H7 (cell line): ENCODE measurements around the gene COG2. TPM values are rescaled to one million over a fixed set of nuclear protein-coding genes. Genes with fewer than 3 reads are reported as not detected.
"Not testable (repeated sequence)": the region's sequence is repeated elsewhere in the genome, so short reads cannot be mapped to it uniquely, and the experiment has no call there.

Experiments
- DNase-seq: peaks from one replicate; pipeline ENCODE4 v3.0.0; 2012
- H3K27me3 ChIP-seq: 2 replicates; pipeline ENCODE4 v1.6.0; 2011; ENCODE audit warnings: mild to moderate bottlenecking, low read length; ENCODE audit not compliant: control insufficient read depth, insufficient read depth
- H3K36me3 ChIP-seq: replicated peaks from 2 replicates; pipeline ENCODE4 v1.5.1; 2011; ENCODE audit warnings: low read length; ENCODE audit not compliant: control insufficient read depth, insufficient read depth
- H3K4me3 ChIP-seq: 2 replicates; pipeline ENCODE4 v1.5.1; 2011; ENCODE audit warnings: low read depth, mild to moderate bottlenecking, control low read depth, low read length, moderate library complexity; ENCODE audit not compliant: insufficient read depth
- total RNA-seq: library from RNA; depleted of rRNA; stranded (reverse); fragments of >200 nt; shearing (Covaris generic); gene quantifications from 2 replicates; pipeline ENCODE4 v1.2.3, GENCODE V29; 2014; rRNA removed

Gene COG2
- 38.3 and 53.9 TPM in 2 replicates for total RNA-seq

- peak within 1 kb of the TSS; percentile 89 for H3K4me3 ChIP-seq
- no peaks in the 10 kb centered on the region; the same call in 1 of the 2 replicates for H3K27me3 ChIP-seq
- DNase-seq: peak; percentile 96
Measured at GRCh38 chr1:230642263-230642959, at the start of gene COG2. TSS of gene COG2 (plus strand) at chr1:230642481. CDS start at chr1:230642607, 126 bp downstream.

GRCh38 chr1:230592848-230593414, 49.4 kb upstream of the COG2 start:
- no peak for DNase-seq
- Histone ChIP-seq H3K4me3 (no peak overlapping the region), H3K36me3 (no peaks in the 10 kb centered on the region), H3K27me3 (no peaks in the 10 kb centered on the region)

More at GRCh38 chr1:230642263-230642959, at the start of gene COG2:
- H3K36me3 ChIP-seq: no peaks in the 10 kb centered on the region; the same call in none of the 2 replicates

- H3K27me3 ChIP-seq: no peaks in the 10 kb centered on the region
- DNase-seq: no peak
- H3K4me3 ChIP-seq: no peak overlapping the region
- no peaks in the 10 kb centered on the region for H3K36me3 ChIP-seq
Measured at GRCh38 chr1:230594214-230594773, 48.0 kb upstream of the COG2 start.

- Histone ChIP-seq H3K36me3 (no peaks in the 10 kb centered on the region), H3K4me3 (no peak overlapping the region), H3K27me3 (no peaks in the 10 kb centered on the region)
- DNase-seq: no peak
Measured at GRCh38 chr1:230595181-230595580, 47.1 kb upstream of the COG2 start.

- H3K4me3 ChIP-seq: no peak overlapping the region
- DNase-seq: no peak
- H3K27me3 ChIP-seq: no peaks in the 10 kb centered on the region
- H3K36me3 ChIP-seq: no peaks in the 10 kb centered on the region
Measured at GRCh38 chr1:230596306-230596705, 46.0 kb upstream of the COG2 start.

- H3K36me3 ChIP-seq: no peaks in the 10 kb centered on the region
- no peak for DNase-seq
- H3K4me3 ChIP-seq: no peak overlapping the region
- H3K27me3 ChIP-seq: no peaks in the 10 kb centered on the region
Measured at GRCh38 chr1:230598745-230599144, 43.5 kb upstream of the COG2 start.

- no peak for DNase-seq
Measured at GRCh38 chr1:230599926-230600656, 42.2 kb upstream of the COG2 start.

GRCh38 chr1:230600657-230601400, 41.5 kb upstream of the COG2 start:
- H3K4me3 ChIP-seq, DNase-seq, H3K27me3 ChIP-seq, H3K36me3 ChIP-seq: not testable (repeated sequence)

More at GRCh38 chr1:230599926-230600656, 42.2 kb upstream of the COG2 start:
- no peaks in the 10 kb centered on the region for H3K27me3 ChIP-seq
- no peak overlapping the region for H3K4me3 ChIP-seq
- no peaks in the 10 kb centered on the region for H3K36me3 ChIP-seq

GRCh38 chr1:230609208-230609607, 33.1 kb upstream of the COG2 start:
- no peak overlapping the region for H3K4me3 ChIP-seq
- DNase-seq: no peak

GRCh38 chr1:230610589-230610988, 31.7 kb upstream of the COG2 start:
- H3K27me3 ChIP-seq: no peaks in the 10 kb centered on the region
- no peak for DNase-seq
- no peak overlapping the region for H3K4me3 ChIP-seq
- H3K36me3 ChIP-seq: no peaks in the 10 kb centered on the region

More at GRCh38 chr1:230609208-230609607, 33.1 kb upstream of the COG2 start:
- no peaks in the 10 kb centered on the region for H3K27me3 ChIP-seq
- no peaks in the 10 kb centered on the region for H3K36me3 ChIP-seq

- H3K27me3 ChIP-seq: no peaks in the 10 kb centered on the region
- H3K4me3 ChIP-seq: no peak overlapping the region
- no peaks in the 10 kb centered on the region for H3K36me3 ChIP-seq
- no peak for DNase-seq
Measured at GRCh38 chr1:230611128-230611877, 31.0 kb upstream of the COG2 start.

- no peak overlapping the region for H3K4me3 ChIP-seq
- DNase-seq: no peak
Measured at GRCh38 chr1:230611878-230612235, 30.4 kb upstream of the COG2 start.

GRCh38 chr1:230612651-230613050, 29.6 kb upstream of the COG2 start:
- no peaks in the 10 kb centered on the region for H3K27me3 ChIP-seq
- no peak for DNase-seq
- H3K4me3 ChIP-seq: no peak overlapping the region
- no peaks in the 10 kb centered on the region for H3K36me3 ChIP-seq

More at GRCh38 chr1:230611878-230612235, 30.4 kb upstream of the COG2 start:
- Histone ChIP-seq H3K36me3 (no peaks in the 10 kb centered on the region), H3K27me3 (no peaks in the 10 kb centered on the region)
